PC-3 (cell line): ENCODE results near the gene RXRA.

Source experiments
- CTCF ChIP-seq: fragments of 300-600 bp; sonication (generic); conservative IDR thresholded peaks from 2 replicates; pipeline ENCODE4 v1.5.1; 2017; ENCODE audit warnings: antibody characterized with exemption, low read depth, mild to moderate bottlenecking, low read length
- EZH2phosphoT487 ChIP-seq: fragments of 300-600 bp; sonication (generic); IDR thresholded peaks from 2 replicates; pipeline ENCODE4 v1.6.1; 2018; ENCODE audit warnings: mild to moderate bottlenecking, antibody characterized with exemption, low read length, borderline replicate concordance

GRCh38 chr9:134420974-134421432, 94.7 kb downstream of the RXRA start:
- TF ChIP-seq CTCF: no peak
- no peak for TF ChIP-seq EZH2phosphoT487
